Measurements from ENCODE around the gene WHAMM. TPM values are rescaled to one million over a fixed set of nuclear protein-coding genes. Genes with fewer than 3 reads are reported as not detected.
"Not testable (repeated sequence)": the region's sequence is repeated elsewhere in the genome, so short reads cannot be mapped to it uniquely, and the experiment has no call there.

The WHAMM gene, protein sequence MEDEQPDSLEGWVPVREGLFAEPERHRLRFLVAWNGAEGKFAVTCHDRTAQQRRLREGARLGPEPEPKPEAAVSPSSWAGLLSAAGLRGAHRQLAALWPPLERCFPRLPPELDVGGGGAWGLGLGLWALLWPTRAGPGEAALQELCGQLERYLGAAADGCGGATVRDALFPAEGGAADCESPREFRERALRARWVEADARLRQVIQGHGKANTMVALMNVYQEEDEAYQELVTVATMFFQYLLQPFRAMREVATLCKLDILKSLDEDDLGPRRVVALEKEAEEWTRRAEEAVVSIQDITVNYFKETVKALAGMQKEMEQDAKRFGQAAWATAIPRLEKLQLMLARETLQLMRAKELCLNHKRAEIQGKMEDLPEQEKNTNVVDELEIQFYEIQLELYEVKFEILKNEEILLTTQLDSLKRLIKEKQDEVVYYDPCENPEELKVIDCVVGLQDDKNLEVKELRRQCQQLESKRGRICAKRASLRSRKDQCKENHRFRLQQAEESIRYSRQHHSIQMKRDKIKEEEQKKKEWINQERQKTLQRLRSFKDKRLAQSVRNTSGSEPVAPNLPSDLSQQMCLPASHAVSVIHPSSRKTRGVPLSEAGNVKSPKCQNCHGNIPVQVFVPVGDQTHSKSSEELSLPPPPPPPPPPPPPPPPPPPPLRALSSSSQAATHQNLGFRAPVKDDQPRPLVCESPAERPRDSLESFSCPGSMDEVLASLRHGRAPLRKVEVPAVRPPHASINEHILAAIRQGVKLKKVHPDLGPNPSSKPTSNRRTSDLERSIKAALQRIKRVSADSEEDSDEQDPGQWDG
- 4.9 TPM for total RNA-seq

GRCh38 chr15:82809308-82810060 lies at the start of gene WHAMM:
Gene WHAMM (plus strand): TSS chr15:82809628. CDS start chr15:82809727, 99 bp downstream.
- FAIRE-seq (peak; percentile 95), DNase-seq (ENCODE audit: low spot score in 2 of 2) (peak; percentile 89 to 90)

DNA sequence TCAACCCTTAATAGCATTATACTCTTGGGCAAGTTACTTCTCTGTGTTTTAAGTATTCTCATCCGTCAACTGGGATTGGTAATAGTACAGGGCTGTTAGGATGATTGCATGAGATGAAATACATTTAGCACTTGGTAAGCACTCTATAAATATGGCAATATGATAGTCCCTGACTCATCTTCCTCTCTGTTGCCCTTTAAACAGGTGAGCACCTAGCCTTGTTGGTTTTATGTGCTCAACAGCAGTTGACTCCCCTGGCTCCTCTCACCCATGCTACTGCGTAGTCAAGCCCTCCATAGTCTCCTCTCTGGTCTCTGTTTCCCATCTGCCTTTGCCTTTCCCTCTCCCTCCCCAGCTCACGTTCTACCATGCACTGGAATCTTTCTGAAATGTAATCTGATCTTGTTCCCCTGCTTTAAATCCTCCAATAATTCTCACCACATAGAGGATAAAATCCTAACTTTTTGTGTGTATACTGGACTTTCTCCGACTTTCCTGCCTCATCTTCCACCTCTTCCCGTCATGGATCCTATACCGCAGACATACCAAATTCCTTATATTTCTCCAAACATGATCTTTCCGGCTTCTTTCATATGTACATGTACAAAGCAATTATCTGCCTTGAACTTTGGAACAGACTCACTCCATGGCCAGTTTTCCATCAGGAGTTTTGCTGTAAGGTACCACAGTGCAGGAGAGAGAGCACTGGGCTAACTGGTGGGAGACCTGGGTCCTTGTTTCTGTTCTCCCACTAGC lies 45.9 kb upstream of the WHAMM start:
- FAIRE-seq (no peak), DNase-seq (ENCODE audit: low spot score in 2 of 2) (no peak)

- DNase-seq (ENCODE audit: low spot score in 2 of 2), result no peak
- FAIRE-seq, result no peak
Observed at GRCh38 chr15:82764117-82764490, 45.3 kb upstream of the WHAMM start.

- no peak for DNase-seq (ENCODE audit: low spot score in 2 of 2)
- no peak for FAIRE-seq
Observed at GRCh38 chr15:82764740-82765139, 44.7 kb upstream of the WHAMM start.

GRCh38 chr15:82766201-82766600 lies 43.2 kb upstream of the WHAMM start:
- DNase-seq (ENCODE audit: low spot score in 2 of 2); FAIRE-seq: not testable (repeated sequence)

DNA sequence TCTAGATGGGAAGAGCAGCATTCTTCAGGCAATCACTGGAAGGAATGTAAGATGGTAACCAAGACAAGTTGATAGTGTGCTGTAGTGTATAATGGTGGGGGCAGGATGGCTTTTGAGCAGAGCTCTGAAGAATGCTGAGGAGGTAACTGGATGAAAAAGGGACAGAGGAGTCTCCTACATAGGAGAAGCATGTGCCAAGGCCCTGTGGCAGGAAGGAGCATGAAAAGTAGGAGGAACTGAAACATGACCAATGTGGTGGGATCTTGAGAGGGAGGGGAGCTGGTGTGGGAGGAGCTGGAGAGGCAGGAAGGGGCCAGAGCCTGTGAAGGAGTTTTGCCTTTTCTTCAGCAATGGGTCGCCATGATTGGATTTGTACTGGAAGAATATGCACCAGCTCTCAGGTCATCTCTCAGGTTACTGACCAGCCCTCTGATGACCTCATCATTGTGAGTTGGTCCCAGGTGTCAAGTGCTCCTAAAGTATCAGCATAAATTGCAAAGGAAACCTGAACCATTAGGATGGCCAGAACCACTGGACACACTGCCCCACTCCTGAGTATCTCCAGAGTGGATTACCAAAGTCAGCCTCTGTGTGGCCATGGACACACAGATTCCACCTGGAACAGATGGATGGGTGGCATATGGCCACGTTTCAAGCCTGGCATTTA lies 42.1 kb upstream of the WHAMM start:
- FAIRE-seq (no peak), DNase-seq (ENCODE audit: low spot score in 2 of 2) (no peak)

DNA sequence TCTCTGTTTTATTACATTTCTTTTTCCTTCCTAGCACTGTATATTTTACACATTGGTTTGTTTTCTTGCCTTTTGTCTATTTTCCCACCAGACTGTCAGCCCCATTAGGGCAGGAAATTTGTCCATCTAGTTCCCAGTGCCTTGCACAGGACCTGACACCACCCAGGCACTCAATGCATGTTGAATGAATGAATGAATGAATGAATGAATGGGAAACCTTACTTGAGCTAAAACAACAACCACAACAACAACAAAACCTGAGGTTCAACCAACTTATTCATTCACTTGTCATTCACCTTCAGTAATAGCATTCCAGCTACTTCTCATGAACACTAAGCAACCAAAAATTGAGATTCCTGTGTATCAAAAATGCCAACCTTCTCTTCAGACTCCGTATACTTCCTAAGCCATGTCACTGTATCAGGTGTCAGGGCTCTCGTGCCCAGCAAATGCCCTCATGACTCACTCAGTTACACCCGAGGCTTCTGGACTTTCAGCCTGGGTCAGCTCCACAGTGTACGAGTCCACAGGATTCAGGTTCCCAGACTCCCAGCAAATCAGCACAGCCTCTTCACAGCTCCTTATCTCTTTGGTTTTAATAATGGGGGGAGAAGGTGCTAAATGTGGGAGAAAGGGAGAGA lies 40.9 kb upstream of the WHAMM start:
- no peak for FAIRE-seq

GRCh38 chr15:82771789-82772607 lies 37.4 kb upstream of the WHAMM start:
- FAIRE-seq (no peak), DNase-seq (ENCODE audit: low spot score in 2 of 2) (no peak)

More for the DNA sequence above, 40.9 kb upstream of the WHAMM start:
- DNase-seq (ENCODE audit: low spot score in 2 of 2), result no peak

DNA sequence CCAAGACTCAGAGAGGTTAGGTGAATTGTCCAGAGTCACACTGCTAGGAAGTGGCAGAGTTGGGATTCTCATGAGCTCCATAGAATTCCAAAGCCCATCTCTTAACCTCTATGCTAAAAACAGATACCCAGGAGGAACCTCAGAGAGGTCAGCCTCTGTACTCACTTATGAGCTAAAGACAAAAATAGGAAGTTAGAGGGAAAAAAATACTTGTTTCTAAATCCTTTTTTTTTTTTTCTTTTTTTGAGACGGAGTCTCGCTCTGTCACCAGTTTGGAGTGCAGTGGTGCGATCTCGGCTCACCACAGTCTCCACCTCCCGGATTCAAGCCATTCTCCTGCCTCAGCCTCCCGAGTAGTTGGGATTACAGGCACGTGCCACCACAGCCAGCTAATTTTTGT lies 34.9 kb upstream of the WHAMM start:
- FAIRE-seq (no peak), DNase-seq (ENCODE audit: low spot score in 2 of 2) (no peak)

DNA sequence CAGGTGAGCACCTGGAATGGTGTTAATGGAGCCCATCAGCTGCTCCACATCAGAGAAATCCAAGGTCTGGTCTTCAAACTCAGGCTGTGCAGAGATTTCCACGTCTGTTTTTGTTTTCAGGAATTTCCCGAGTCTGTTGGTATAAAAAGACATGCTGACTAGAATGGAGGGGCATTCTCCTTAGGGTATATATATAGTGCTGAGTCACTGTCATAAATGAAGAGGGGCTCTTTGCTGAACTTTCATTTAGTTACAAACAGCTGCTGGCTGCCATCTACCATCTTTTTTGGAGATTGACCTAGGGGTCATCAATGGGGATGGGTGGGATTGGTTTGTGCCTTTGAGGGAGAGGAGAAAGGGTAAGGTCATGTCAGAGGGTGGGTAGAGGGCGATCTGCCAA lies 30.7 kb upstream of the WHAMM start:
- DNase-seq (ENCODE audit: low spot score in 2 of 2), result no peak
- FAIRE-seq, result no peak

GRCh38 chr15:82781349-82781748 lies 28.1 kb upstream of the WHAMM start:
- FAIRE-seq, result no peak
- no peak for DNase-seq (ENCODE audit: low spot score in 2 of 2)

GRCh38 chr15:82788496-82788895 lies 20.9 kb upstream of the WHAMM start:
- FAIRE-seq (no peak), DNase-seq (ENCODE audit: low spot score in 2 of 2) (no peak)

DNA sequence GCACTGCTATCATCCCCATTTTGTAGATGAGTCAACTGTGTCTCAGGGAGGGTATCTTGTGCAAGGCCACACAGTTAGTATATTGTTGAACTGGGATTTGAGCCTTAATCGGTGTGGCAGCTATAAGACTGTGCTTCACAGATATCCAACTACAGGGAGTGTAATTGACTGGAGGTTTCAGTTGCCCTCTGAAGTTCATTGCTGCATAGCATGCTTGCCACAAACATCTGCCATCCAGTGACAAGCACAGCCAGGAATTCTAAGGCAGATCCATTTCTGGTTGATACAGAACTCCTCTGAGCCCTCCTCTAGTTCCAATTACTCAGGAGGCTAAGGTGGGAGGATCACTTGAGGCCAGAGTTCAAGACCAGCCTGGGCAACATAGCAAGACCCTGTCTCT lies 19.9 kb upstream of the WHAMM start:
- DNase-seq (ENCODE audit: low spot score in 2 of 2) (no peak), FAIRE-seq (no peak)

- DNase-seq (ENCODE audit: low spot score in 2 of 2) (no peak), FAIRE-seq (no peak)
Observed at GRCh38 chr15:82790321-82790720, 19.1 kb upstream of the WHAMM start.

DNA sequence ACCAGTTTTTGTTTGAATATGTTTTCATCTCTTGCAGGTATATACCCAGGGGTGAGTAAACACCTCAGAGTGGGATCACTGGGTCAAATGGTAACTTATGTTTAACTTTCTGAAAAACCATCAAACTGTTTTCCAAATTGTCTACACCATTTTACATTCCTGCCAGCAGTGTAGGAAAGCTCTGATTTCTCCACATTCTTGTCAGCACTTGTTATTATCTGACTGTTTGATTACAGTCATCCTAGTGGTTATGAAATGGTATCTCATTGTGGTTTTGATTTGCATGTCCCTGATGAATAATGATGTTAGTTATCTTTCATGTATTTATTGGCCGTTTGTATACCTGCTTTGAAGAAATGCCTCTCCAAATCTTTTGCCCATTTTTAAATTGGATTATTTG lies 17.4 kb upstream of the WHAMM start:
- FAIRE-seq, result no peak
- DNase-seq (ENCODE audit: low spot score in 2 of 2), result no peak

GRCh38 chr15:82793737-82794136 lies 15.7 kb upstream of the WHAMM start:
- DNase-seq (ENCODE audit: low spot score in 2 of 2) (no peak), FAIRE-seq (no peak)

GRCh38 chr15:82798104-82798503 lies 11.3 kb upstream of the WHAMM start:
- DNase-seq (ENCODE audit: low spot score in 2 of 2) (no peak), FAIRE-seq (no peak)

GRCh38 chr15:82798531-82799166 lies 10.8 kb upstream of the WHAMM start:
- DNase-seq (ENCODE audit: low spot score in 2 of 2) (no peak), FAIRE-seq (no peak)

Measured in frontal cortex (tissue), 4 donors.